WERI-Rb-1 (cell line): ENCODE results near the gene CACNA1H.

Experiments
- DNase-seq: peaks from one replicate; pipeline ENCODE4 v3.0.0-alpha.2; 2020
- H3K27ac ChIP-seq: fragments of 250-450 bp; sonication (Bioruptor Pico); 2 replicates; pipeline ENCODE4 v1.5.1; 2020; ENCODE audit warnings: mild to moderate bottlenecking, moderate library complexity
- H3K27me3 ChIP-seq: fragments of 250-450 bp; sonication (Bioruptor Pico); 2 replicates; pipeline ENCODE4 v1.5.1; 2021; ENCODE audit warnings: mild to moderate bottlenecking, low read depth, moderate library complexity; ENCODE audit not compliant: insufficient read depth, severe bottlenecking
- H3K36me3 ChIP-seq: fragments of 250-450 bp; sonication (Bioruptor Pico); 2 replicates; pipeline ENCODE4 v1.5.1; 2020; ENCODE audit warnings: mild to moderate bottlenecking, moderate library complexity
- H3K4me3 ChIP-seq: 2 replicates; pipeline ENCODE4 v1.5.1; 2011; ENCODE audit warnings: low read depth, mild to moderate bottlenecking, control low read depth, low read length
- H3K9me3 ChIP-seq: fragments of 250-450 bp; sonication (Bioruptor Pico); 2 replicates; pipeline ENCODE4 v1.5.1; 2021; ENCODE audit warnings: mild to moderate bottlenecking, moderate library complexity; ENCODE audit not compliant: severe bottlenecking
- CTCF ChIP-seq: IDR thresholded peaks from 2 replicates; pipeline ENCODE4 v1.5.1; 2011; ENCODE audit warnings: low read depth, mild to moderate bottlenecking, control low read depth, inconsistent platforms, low read length

CACNA1H gene

GRCh38 chr16:1132431-1132830 lies 20.5 kb upstream of the CACNA1H start:
- TF ChIP-seq CTCF: no peak
- no peaks in the 10 kb centered on the region for H3K9me3 ChIP-seq

GRCh38 chr16:1133271-1133670 lies 19.6 kb upstream of the CACNA1H start:
- Histone ChIP-seq H3K27me3 (no peaks in the 10 kb centered on the region), H3K4me3 (no peak overlapping the region), H3K36me3 (no peaks in the 10 kb centered on the region), H3K9me3 (no peaks in the 10 kb centered on the region), H3K27ac (no peak overlapping the region)
- TF ChIP-seq CTCF: no peak
- DNase-seq: no peak

More at GRCh38 chr16:1132431-1132830, 20.5 kb upstream of the CACNA1H start:
- DNase-seq: no peak
- Histone ChIP-seq H3K4me3 (no peak overlapping the region), H3K36me3 (no peaks in the 10 kb centered on the region), H3K27ac (no peak overlapping the region), H3K27me3 (no peaks in the 10 kb centered on the region)

- H3K36me3 ChIP-seq: no peaks in the 10 kb centered on the region
- no peak overlapping the region for H3K4me3 ChIP-seq
- TF ChIP-seq CTCF: no peak
- no peak for DNase-seq
- peaks cover 3% of the 10 kb centered on the region for H3K9me3 ChIP-seq
- H3K27ac ChIP-seq: no peak overlapping the region
- no peaks in the 10 kb centered on the region for H3K27me3 ChIP-seq
Measured at GRCh38 chr16:1133810-1134520, 18.9 kb upstream of the CACNA1H start.

GRCh38 chr16:1134776-1135458 lies 18.0 kb upstream of the CACNA1H start:
- Histone ChIP-seq H3K36me3 (no peaks in the 10 kb centered on the region), H3K9me3 (peaks cover 3% of the 10 kb centered on the region), H3K27ac (no peak overlapping the region), H3K4me3 (no peak overlapping the region), H3K27me3 (no peaks in the 10 kb centered on the region)
- no peak for DNase-seq
- no peak for TF ChIP-seq CTCF

GRCh38 chr16:1135459-1135825 lies 17.5 kb upstream of the CACNA1H start:
- H3K9me3 ChIP-seq: peaks cover 3% of the 10 kb centered on the region
- no peaks in the 10 kb centered on the region for H3K36me3 ChIP-seq
- no peak overlapping the region for H3K4me3 ChIP-seq
- H3K27ac ChIP-seq: no peak overlapping the region
- H3K27me3 ChIP-seq: no peaks in the 10 kb centered on the region
- TF ChIP-seq CTCF: no peak
- DNase-seq: no peak

GRCh38 chr16:1137604-1138003 lies 15.3 kb upstream of the CACNA1H start:
- TF ChIP-seq CTCF: no peak
- Histone ChIP-seq H3K9me3 (peaks cover 3% of the 10 kb centered on the region), H3K36me3 (no peaks in the 10 kb centered on the region), H3K27ac (no peak overlapping the region), H3K27me3 (no peaks in the 10 kb centered on the region), H3K4me3 (no peak overlapping the region)
- no peak for DNase-seq
